GM10266 (cell line): ENCODE results near the gene CHST10.
"Not testable (repeated sequence)": the region's sequence is repeated elsewhere in the genome, so short reads cannot be mapped to it uniquely, and the experiment has no call there.

ENCODE experiments used
- DNase-seq: peaks from one replicate; pipeline ENCODE4 v3.0.0; 2012; ENCODE audit errors: extremely low spot score
- CTCF ChIP-seq: IDR thresholded peaks from 2 replicates; pipeline ENCODE4 v1.5.1; 2012; ENCODE audit warnings: mild to moderate bottlenecking, low read depth; ENCODE audit not compliant: control insufficient read depth, insufficient read depth; ENCODE audit errors: missing control alignments

The CHST10 gene

GRCh38 chr2:100383954-100384353 lies 33.5 kb downstream of the CHST10 start:
- DNase-seq = no peak
- no peak for TF ChIP-seq CTCF

- TF ChIP-seq CTCF = no peak
- DNase-seq = no peak
Measured at GRCh38 chr2:100383306-100383705, 34.2 kb downstream of the CHST10 start.

- TF ChIP-seq CTCF = peak; percentile 79
- peak; percentile 63 for DNase-seq
Measured at GRCh38 chr2:100381240-100381639, 36.2 kb downstream of the CHST10 start.

- DNase-seq = no peak
- no peak for TF ChIP-seq CTCF
Measured at GRCh38 chr2:100380681-100381080, 36.8 kb downstream of the CHST10 start.

GRCh38 chr2:100376836-100377235 lies 40.6 kb downstream of the CHST10 start:
- no peak for TF ChIP-seq CTCF

GRCh38 chr2:100367163-100367562 lies 50.3 kb downstream of the CHST10 start:
- DNase-seq = no peak
- no peak for TF ChIP-seq CTCF

More at GRCh38 chr2:100376836-100377235, 40.6 kb downstream of the CHST10 start:
- DNase-seq = no peak

- TF ChIP-seq CTCF = no peak
- no peak for DNase-seq
Measured at GRCh38 chr2:100365434-100365833, 52.0 kb downstream of the CHST10 start.

- not testable (repeated sequence) for DNase-seq
Measured at GRCh38 chr2:100362269-100362668, 55.2 kb downstream of the CHST10 start.
